Hematopoietic multipotent progenitor cell treated with erythropoietin and hydrocortisone succinate and interleukin-3 and kit ligand, for 15 days (in vitro differentiated cells): ENCODE data around the gene PLPP1.

Source experiments
- DNase-seq: peaks from one replicate; pipeline ENCODE4 v3.0.0-alpha.2; 2015; ENCODE audit warnings: low spot score

PLPP1 gene

GRCh38 chr5:55407059-55407684 is 127.6 kb downstream of the PLPP1 start:
- DNase-seq = no peak

DNA sequence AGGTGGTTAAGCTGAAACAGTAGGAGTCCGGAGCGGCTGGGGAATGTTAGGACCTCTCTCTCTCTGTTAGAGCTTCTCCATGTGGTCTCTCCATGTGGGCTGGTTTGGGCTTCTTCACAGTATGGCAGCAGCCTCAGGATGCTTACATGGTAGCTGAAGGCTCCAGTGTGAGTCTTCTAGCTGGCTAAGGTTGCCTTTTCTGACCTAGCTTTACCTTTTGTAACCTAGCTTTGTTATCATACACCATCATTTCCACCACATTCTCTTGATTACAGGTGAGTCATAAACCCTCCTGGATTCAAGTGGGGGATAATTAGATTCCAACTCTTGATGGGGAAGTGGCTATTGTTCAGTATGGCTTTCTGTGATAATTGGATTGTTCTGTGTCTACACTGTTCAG is 128.5 kb downstream of the PLPP1 start:
- DNase-seq = no peak

DNA sequence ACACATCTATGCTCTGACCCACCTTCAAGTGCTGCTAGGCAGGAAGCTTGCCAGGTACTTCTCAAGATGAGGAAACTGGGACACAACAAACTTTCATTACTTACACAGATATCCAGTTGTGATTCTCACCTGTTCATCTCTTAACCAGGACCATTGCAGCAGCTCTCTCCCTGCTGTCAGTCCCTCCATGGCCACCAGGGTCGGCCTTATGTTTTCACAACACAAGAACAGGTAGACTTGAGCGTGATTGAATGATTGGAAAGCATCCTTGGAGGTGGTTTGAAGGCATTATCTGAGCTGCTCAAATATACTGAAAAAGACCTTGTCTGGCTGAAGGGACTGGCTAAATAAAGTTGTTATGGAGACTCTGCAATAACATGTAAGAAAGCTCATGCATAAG is 132.6 kb downstream of the PLPP1 start:
- no peak for DNase-seq

- DNase-seq = no peak
Measured at GRCh38 chr5:55393501-55394175, 141.1 kb downstream of the PLPP1 start.

GRCh38 chr5:55392669-55393068 is 142.1 kb downstream of the PLPP1 start:
- DNase-seq = no peak

DNA sequence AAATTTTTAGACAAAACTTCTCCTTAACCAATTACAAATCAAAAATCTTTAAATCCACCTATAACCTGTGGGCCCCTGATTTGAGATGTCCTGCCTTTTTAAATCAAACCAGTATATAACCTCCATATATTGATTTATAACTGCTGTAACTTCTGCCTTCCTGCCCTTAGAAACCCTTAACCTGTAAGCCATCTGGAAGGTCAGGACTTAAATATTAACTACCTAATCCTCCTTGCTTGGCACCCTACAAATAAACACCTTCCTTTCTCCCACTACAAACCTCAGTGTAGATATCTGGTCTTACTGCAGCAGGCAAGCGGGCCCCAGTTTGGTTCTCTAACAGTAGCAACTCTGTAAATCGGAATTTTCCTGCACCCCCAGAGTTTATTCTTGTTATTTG is 143.1 kb downstream of the PLPP1 start:
- no peak for DNase-seq

DNA sequence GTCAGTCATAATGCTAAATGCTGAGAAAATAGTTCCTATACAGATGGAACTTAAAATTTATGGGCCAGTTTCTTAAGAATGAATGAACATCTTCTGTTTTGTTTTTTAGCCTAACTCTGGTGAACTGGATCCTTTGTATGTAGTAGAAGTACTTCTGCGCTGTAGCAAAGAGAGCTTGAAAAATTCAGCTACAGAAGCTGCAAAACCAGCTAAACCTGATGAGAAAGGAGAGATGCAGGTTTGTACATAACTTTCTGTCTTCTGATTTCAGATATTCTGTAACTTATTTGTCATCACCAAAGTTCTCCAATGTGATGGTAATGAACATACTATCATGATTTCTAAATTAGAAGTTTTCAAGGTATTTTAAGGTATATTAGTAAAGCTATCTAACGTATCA is 146.9 kb downstream of the PLPP1 start:
- no peak for DNase-seq

DNA sequence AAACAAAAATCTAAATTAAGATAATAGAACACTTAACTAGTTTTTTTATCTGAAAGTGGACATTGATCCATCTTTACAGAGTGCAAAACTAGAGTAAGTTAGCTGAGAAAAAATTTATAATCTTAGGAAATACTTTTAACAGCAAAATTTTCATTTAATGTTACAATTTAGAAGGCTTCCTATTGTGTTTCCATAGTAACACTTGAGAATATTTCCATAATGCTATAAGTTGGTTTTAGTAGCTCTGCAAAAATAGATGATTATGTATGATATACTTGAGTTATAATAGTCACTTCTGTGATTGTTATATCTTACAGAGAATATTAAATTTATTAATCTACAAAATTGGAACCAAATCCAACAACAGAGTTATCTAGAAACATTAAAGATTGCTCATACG is 148.4 kb downstream of the PLPP1 start:
- DNase-seq = no peak

GRCh38 chr5:55385846-55386245 is 148.9 kb downstream of the PLPP1 start:
- no peak for DNase-seq

- no peak for DNase-seq
Measured at GRCh38 chr5:55385227-55385626, 149.5 kb downstream of the PLPP1 start.

DNA sequence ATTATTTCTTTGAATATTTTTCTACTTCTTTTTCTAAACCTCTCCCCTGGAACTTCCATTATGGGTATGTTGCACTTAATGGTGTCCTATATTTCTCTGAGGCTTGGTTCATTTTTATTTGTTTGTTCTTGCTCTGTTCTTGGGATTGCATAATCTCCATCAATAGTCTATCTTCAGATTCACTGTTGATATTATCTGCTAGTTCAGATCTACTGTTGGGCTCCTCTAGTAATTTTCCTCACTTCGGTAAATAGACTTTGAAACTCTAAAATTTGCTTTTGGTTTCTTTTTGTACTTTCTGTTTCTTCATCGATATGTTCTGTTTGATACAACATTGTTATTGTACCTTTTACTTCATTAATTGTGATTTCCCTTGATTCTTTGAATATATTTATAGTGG is 150.7 kb downstream of the PLPP1 start:
- DNase-seq = no peak

- DNase-seq = no peak
Measured at GRCh38 chr5:55383254-55383653, 151.5 kb downstream of the PLPP1 start.

GRCh38 chr5:55377810-55378209 is 157.0 kb downstream of the PLPP1 start:
- DNase-seq = no peak
